Stimulated activated CD4-positive, alpha-beta T cell treated with anti-CD3 and anti-CD28 coated beads, Interleukin-2, amount 100 ng/mL, for 48 hours (primary cell): ENCODE results near the gene TRNT1.

Experiments used
- DNase-seq, 2 donors: peaks; one replicate each; pipeline ENCODE4 v3.0.0-alpha.2; 2020

Gene TRNT1

DNA sequence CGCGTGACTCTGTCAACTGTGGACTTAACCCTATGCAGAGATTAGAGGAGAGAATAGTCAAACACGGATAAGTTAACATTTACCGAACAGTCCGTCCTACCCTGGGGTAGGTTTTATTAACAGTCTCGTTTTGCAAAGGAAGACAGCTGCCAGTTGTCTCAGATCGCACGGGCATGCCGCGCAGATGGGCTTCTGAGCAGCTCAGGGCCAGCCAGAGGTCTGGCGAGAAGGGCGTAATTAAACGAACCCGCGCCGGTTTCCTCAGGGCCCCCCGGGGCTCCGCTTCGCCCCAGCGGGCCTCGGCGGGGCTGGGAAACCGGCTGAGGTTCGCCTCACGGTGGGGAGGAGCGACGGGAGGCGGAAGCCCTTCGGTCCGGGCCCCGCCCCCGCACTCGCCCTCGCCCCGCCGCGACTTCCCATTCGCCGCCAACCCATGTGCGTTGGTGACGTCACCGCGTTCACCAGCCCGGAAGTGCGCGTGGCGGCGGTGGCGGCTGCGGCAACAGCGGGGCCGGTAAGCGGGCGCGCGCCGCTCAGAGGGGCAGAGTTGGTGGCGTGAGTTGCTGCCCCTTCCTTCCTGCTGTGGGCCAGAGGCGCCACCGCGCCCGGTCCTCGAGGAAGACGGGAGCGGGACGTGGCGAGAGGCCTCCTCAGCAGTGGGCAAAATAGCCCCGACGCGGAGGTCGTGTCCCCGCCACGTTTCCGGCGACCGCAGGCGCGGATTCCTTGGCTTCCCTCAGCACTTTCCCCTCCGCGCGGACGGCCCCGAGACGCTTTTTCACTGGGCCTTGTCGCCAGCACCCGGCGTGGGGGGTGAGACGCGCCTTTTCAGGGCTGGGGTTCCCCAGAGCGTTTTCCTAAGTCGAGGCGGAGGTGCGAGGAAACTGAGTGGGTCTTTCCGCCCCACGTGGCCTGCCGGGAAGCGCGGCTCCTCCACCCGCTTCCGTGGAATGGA lies at the start of gene TRNT1:
Gene TRNT1, plus strand, starts transcription at position 464 of the 955 bp plus-strand sequence. CDS start 2,101 bp downstream, outside the sequence.
- peak; percentile 95 to 98 for DNase-seq

DNA sequence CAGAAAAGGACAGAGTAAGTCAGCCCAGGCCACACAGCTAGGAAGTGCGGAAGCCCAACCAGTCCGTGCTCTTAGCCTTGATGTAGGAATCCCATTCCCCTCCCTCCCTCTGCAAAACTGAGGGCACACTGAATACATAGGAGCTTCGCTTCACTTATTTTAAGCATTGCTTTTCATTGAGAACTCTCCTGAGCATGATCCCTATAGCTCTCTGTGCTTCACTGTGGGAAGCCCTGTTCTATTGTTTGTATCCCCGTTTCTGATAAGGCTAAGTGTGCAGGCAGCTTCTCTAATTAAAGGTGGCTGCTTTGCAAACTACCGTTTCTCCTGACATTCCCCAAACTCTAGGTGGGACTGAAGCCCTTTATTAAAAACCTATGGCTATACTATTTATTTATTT lies 46.4 kb upstream of the TRNT1 start:
- DNase-seq, result no peak

DNA sequence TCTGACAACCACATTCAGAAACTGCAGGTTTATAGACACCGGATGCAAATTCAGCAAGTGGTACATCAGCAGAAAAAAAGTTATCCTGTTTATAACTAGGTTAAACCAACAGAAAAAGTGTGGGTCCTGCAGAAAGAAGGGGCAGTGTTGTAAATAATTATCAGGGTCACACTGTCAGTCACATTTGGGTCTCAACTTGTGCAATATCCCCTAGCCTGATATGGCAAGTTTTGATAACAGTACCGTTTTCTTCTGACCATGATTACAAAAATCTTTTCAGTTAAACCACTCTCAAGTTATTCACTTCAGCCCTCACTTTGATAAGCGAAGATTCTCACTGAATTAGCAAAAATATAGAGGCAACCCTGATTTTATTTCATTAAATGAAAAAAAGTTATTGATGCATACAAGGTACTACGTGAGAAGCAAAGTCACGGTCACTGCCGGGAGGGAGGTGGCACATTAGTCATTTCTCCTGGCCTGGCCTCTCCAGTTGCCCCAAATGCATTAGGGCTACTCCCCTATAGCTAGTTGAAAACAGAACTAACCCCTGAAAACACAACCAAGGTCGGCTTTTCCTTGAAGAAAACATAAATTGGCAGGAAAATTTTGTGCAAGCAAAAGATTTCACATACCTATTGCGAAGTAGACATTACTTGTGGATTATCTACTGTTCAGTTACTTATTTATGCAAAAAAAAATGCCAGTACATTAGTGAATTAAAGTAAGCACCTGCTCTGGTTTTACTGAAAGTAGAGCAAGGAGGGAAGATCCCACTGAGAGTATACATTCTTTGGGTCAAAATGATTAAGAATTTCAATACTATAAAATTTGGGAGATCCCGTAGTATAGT lies 45.1 kb upstream of the TRNT1 start:
- DNase-seq, result no peak

DNA sequence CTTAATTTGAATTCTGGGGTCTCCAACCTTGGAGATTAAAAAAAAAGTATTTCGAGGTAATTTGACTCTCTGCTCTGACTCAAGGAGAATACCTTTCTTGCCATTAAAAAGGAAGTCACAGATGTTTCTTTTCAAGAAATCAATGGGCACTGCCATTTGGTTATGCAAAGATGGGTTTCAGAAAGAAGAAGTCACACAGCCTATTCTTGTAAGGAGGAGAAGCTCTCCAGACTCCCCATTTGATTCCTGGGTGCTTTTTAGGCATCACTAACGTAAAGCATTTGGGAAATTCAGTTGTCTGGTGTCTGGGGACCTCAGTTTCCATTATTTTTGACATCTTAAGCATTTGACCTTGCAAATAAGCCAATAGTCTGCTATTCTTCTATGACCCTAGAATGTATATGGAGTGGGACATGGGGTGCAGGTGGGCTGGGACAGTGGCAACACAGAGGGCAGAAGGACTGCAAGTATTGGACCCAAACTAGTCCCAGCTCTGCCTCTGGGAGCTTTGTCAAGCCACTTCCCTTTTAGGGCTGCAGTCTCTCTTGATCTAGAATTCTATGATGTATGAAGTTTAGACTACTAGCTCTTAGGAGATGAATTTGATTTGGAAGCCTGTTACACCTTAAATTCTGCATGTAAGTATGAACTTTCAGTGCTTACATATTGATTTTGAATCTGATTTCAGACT lies 44.4 kb upstream of the TRNT1 start:
- no peak for DNase-seq

DNA sequence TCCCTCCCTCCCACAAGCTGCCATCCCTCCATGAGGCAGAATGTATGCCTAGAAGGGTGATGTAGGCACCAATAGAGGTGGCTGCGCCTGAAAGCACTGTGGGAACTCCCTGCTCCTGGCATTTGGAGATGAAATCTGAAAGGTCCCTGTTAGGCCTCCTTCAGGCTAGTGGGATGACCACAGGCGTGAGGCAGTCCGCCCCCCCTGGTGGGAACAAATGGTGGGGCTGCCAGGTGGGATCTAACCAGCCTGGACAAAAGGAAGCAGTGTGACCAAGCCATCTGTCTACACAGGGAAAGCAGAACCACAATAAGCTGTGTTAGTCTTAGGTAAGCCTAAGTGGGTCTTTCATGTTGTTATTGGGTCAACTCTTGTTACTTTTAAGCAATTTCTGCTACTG lies 41.9 kb upstream of the TRNT1 start:
- DNase-seq, result no peak

DNA sequence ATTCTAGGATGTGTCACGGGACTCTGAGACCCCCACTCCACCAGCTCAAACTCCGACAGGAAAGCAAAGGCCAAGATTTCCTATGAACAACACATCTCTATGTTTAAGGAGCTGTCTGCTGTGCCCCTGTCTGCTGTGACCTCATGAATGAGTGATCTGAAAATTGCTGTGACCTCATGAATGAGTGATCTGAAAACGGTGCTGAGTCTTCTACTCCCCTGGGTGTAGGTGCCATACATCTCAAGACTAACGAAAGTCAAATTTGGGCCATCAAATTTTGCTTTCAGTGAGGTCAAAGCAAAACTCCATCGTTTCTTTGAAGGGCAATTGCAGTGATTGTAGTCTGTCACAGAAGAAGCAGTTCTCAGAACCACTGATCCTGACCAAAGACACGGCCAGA lies 41.0 kb upstream of the TRNT1 start:
- no peak for DNase-seq

DNA sequence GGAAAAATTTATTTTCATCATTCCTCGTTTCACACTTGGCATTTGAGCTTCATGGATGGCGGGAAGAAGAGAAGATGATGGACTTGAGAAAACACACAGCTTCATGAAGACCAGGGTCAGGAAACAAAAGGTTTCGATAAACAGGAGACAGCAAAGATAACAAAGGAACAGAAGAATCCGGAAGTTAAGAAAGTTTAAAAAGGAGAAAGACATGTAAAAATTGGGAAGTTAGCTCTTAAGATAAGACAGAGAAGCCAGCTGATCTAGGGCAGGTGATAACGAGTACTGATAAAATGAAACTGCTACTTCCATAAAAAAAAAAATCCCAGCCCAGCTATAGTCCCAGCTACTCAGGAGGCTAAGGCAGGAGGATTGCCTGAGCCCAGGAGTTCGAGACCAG lies 40.5 kb upstream of the TRNT1 start:
- DNase-seq, result no peak

DNA sequence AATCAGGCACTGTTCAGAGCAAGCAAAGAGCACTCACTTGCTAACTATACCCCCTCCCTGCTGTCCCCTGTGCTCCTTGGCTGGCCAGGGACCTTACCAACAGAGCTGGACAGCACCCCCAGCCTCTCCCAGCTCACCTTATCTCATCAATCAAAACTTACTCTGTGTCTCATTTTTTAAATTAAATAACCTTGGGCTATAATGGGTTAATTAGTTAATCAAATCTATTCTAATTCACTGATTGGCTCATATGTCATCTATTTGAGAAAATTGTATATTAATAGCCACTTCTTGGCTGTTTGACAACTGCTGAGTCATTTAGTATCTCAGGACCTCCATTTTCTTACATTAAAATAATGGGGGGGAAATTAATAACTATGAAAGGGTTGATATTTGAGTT lies 39.5 kb upstream of the TRNT1 start:
- no peak for DNase-seq

DNA sequence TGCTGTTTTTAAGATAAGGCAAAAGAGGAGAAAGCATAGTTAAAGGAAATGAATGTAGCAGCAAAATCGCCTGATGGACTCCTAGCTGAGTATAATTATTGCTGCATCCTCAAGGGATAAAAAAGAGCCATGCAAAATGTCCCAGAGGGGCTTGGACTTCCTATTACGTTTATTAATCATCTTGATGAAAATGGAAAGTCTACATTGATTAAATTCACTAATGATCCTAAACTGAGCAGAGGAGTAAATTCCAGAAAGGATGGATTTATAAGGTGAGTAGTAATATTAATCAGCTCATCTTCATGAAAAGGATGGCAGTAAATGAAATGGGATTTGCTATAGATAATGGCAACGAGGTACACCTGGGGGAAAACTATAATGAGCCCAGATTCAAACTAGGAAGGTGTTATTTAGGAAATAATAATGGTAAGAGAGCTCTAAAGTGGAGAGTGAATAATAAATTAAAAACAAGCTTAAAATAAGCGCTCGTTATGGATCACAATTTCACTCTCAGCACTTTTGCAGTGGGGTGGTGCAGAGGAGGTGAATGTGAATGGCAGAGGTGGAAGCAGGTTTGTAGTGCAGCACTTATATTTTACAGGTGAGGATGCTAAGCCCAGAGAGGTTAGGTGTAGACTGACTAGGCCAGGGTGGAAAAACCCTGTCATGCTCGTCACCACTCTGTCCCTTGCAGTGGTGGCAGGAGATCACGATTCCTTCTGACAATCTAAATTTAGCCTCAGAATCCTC lies 38.8 kb upstream of the TRNT1 start:
- DNase-seq, result no peak

DNA sequence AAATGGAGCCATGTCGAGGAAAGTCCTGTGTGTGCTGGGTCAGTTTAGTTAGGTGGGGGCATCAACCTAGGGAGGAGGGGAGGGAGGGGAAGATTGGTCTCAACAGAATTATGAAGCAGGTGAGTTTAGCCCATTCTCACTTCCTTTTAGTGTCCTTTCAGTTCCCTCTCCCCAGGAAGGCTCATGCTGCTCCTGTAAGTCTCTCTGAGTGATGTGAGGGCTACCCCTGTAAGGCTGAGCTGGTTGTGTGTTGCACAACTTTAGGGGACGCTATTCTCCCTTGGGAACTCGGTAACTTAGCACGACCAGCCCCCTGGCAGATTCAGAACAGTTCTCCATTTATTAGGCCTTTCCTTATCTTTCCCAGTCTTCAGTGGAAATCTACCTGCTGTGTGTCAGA lies 37.7 kb upstream of the TRNT1 start:
- DNase-seq, result no peak

DNA sequence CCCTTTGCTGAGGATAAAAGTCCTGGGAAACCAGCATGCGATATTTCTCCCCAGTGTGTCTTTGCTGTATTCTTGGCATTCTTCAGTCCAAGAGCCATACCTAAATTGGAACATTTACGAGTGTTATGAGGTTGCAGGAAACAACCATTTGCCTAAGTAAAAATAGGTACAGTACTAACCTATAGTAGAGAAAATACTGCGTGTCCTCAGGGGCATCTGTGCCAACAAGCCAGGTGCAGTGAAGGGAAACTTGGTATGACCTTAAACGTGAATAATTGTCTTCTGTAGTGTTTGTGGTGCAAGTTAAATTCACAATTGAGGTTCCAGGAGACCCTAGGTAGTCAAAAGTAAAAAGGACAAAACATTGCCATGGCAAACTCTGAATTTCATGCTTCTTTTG lies 28.8 kb upstream of the TRNT1 start:
- DNase-seq, result no peak

DNA sequence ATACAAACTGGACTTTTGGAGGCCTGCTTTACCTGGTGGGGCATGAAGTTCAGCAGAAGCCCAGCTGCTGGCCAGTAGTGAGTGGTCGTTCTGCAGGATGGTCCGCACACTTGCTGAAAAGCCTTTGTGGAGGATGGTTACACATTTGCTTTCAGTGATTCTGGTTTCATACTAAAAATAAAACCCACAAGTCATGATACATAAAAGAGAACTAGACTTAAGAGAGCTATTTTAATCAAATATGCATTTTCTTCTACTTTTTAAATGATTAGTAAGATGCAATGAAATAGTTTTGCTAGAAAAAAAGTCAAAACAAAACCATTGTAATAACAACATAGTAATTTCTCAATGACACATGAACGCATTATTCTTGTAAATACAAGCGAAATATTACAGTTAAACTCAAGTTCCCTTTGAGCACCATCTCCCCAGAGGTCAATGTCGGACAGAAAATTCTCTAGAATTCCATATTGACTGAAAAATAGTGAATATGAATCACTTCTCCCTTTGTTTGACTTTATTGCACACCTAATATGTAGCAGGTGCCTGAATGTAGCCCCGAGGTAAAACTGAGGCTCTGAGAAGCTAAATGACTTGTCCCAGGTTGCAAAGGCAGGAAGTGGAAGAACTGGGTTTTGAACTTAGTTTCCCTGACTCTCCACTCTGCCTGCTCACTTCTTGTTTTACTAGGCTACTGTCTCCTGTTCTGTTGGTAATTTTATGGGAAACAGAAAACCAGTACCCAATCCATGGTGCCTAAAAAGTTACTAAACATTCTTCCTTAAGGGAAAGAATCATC lies 24.9 kb upstream of the TRNT1 start:
- DNase-seq, result no peak

DNA sequence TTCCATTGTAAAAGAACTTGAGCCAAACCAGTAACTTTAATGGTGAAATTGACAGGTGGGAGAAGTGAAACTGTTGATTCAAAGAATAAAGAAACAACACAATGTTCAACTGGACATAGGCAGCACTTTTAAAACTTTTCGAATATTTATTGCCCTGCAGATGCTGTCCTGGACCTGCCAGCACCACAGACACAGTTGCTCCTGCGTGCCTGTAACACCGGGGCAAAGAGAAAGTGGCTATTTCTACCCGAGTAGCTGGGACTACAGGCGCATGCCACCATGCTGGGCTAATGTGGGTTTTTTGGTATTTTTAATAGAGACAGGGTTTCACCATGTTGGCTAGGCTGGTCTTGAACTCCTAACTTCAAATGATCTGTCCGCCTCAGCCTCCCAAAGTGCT lies 24.0 kb upstream of the TRNT1 start:
- DNase-seq, result no peak

DNA sequence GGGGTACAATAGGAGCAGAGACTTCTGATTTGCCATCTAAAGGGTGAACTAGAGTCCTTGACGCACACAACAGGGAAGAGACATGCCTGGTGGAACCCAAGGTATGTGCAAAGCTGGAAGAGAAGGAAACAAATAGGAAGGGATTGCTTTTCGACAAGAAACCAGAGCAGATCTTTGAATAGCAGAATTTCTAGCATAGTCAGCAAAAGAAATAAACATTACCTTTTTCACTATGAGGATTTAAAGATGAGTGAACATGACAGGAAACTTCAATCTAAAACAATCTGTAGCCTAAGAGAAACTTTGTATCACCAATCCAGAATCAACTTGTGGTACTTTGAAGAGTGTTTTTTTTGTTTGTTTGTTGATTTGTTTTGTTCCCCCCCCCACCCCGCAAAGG lies 21.5 kb upstream of the TRNT1 start:
- DNase-seq, result no peak

DNA sequence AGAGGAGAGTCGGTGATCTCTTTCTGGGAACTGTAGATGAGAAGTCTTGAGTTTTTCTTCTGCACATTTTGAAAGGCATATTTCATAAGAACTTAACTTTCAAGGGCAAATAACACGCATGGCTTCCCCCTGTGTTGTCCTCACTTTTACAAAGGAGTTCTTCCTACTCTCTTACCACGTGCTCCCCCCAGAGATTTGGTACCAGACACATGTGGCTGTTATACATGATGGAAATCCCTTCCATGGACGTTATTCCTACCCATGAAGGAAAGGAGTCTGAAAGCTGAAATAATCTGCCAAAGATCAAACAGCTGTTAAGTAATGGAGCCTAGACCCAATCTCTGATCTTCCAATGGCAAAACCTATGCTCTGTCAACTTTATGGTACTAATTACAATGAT lies 20.9 kb upstream of the TRNT1 start:
- no peak for DNase-seq

DNA sequence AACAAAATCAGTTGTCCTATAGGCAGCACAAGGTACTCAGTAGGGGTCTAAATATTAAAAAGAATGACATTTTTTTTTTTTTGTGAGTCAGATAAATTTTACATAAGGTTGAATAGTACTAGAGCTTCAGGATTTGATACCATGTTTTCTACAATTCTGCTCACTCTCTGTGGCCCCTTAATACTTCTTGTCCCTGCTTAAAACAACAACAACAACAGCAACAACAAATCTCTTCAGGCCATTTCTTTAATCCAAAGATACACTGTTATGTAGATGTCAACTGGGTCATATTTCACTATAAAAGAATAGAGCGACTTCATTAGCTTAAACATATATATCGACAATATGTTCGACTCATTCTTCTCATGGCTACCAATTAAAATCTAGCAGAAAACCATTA lies 19.6 kb upstream of the TRNT1 start:
- no peak for DNase-seq

DNA sequence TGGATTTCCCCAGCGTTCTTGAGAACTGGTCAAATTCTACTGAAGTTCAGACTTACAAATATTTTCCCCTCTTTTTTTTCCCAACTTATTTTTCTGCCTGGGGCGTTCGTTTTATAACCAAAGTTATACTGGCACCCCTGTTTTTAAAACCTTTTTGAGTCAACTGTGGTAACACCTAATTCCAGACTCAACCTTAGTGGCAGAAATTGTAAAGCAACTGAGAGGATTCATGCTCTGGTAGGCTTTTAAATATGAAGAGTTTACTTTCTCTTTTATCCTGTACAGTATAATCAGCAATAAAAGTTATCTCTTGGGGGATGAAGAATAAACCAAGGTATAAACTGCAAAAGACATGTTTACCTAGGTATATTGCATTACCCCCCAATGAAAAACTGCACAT lies 18.9 kb upstream of the TRNT1 start:
- no peak for DNase-seq

DNA sequence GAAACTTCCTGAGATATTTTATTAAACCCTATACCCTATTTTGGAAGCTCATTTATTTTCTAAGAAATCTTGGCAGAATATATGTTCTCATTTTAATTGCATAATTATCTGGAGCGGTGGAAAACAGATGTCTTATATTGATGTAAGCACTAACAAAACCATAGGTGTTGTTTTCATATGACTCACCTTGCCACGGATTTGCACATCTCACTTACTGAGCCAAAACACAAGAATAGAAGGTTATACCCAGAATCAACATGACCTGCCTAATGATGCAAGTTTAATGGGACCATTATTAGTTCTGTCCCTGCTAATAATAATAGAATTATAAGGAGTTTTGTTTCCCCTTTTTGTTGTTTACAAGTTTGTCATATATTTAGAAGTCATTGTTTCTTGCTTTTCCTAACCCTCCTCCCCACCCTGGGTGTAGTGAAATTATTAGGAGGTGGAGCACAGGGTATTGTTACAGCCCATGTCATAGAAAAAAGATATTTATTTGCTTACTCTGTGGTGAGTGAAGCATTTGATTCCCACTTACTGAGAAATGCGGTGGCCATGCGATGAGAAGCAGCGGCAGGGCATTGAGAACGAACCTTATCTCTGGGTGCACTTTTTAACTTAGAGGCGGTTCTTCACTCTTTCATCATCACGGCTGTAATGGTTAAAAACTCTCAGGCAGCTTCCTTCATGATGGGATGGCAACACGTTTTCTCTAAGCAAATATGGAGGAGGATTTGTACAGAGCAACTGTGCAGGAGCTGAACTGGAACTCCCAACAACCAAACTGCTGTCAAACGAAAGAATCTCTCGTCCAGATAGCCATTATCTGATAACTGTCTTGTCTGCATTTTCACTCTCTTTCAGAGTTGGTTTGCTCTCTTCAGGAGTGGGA lies 17.1 kb upstream of the TRNT1 start:
- no peak for DNase-seq

DNA sequence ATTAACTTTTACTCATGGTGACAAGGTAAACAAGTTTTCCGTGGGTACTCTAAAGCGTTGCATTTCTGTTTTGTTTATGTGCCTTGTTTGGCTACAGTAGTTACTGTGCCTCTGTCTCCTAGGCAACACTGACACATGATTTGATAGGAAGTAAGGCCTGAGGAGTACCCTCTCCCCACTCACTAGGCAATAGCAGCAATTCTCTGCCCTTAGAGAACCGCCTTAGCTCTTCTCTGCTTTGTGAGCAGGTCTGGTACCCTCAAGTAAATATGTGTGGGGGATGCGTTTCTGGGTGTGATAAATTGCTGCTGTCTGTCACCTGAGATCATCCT lies 16.5 kb upstream of the TRNT1 start, which contains the start of gene IL5RA:
Gene IL5RA, minus strand, starts transcription at position 76 of the 332 bp plus-strand sequence. CDS start 5,390 bp downstream, outside the sequence.
- DNase-seq, result no peak

DNA sequence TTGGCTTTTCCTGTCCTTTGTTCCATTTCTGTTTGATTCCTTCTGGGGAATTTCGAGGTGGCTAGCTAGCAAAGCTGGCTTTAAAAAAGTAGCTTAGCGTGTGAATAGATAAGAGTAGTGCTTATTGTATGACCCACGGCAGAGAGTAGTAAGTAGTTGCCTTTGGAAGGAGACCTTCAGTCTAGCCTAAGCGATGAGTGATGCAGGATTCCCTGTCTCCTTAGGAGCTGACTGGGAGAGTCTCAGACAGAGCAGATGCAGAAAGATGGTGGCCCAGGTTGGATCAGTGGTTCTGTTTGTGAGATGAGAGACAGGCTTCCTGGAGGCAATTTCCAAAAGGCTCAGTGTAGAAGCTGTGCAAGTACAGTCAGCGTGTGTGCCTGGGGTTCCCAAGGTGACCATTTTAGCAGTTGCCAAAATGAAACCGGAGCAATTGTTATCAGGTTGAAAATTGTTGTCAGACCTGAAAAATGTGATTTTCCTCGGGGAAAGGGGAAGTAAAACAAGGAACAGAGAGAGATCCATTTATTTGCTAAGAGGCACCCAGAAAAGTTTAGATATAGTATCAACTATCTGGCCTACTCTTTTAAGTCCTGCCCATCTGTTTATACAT lies 15.9 kb upstream of the TRNT1 start:
- DNase-seq, result no peak
